C4-2B (cell line): ENCODE data around the gene CENPP.

Experiments used
- CTCF ChIP-seq: fragments of 450-650 bp; conservative IDR thresholded peaks from 2 replicates; pipeline ENCODE4 v1.5.1; 2017; ENCODE audit warnings: mild to moderate bottlenecking
- ZFX ChIP-seq: fragments of 450-650 bp; IDR thresholded peaks from 2 replicates; pipeline ENCODE4 v1.6.1; 2017

DNA sequence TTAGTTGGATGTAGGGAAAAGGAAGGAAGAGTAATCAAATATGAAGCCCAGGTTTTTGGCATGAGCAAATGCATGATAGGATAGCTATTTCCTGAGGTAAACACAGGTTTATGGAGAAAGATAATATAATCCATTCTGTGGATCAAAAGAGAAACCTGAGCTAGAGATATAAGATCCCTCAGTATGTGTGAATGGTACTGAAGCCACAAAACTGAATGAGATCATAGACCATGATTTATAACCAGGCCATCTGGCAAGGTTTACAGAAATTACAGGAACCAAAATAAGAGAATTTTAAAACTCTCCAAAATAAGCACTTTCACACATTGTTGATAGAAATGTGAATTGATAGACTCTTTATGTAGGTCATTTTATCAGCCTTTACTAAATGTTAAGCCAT is 238.8 kb downstream of the CENPP start:
- no peak for TF ChIP-seq CTCF
- TF ChIP-seq ZFX = no peak
